Mucosa of rectum (tissue), 2 donors: ENCODE results near the gene ANKLE2.

ENCODE experiments used
- H3K27ac ChIP-seq, 2 donors: one replicate each; pipeline ENCODE4 v1.7.0; 2013; ENCODE audit warnings: inconsistent platforms in 2 of 2, low read depth in 2 of 2, low read length in 2 of 2
- H3K27me3 ChIP-seq, 2 donors: one replicate each; pipeline ENCODE4 v1.7.0; 2013; ENCODE audit warnings: low read length in 2 of 2; ENCODE audit not compliant: control insufficient read depth in 2 of 2, insufficient read depth in 2 of 2
- H3K36me3 ChIP-seq, 2 donors: one replicate each; pipeline ENCODE4 v1.7.0; 2013; ENCODE audit warnings: low read length in 2 of 2; ENCODE audit not compliant: control insufficient read depth in 2 of 2, insufficient read depth in 2 of 2
- H3K4me1 ChIP-seq, 2 donors: one replicate each; pipeline ENCODE4 v1.7.0; 2013; ENCODE audit warnings: low read length in 2 of 2, mild to moderate bottlenecking in 1 of 2; ENCODE audit not compliant: control insufficient read depth in 2 of 2, insufficient read depth in 2 of 2
- H3K4me3 ChIP-seq, 2 donors: one replicate each; pipeline ENCODE4 v1.7.0; 2013; ENCODE audit warnings: low read length in 2 of 2
- H3K9ac ChIP-seq, 2 donors: one replicate each; pipeline ENCODE4 v1.7.0; 2013; ENCODE audit warnings: low read length in 2 of 2, low read depth in 1 of 2, mild to moderate bottlenecking in 1 of 2
- H3K9me3 ChIP-seq, 2 donors: one replicate each; pipeline ENCODE4 v1.7.0; 2013; ENCODE audit warnings: low read length in 2 of 2; ENCODE audit not compliant: control insufficient read depth in 2 of 2
- donor health status: healthy.
- donor health status: Normal muscosa, but diverticular disease.

ANKLE2 gene

GRCh38 chr12:132748319-132748718 lies 13.3 kb downstream of the ANKLE2 start:
- H3K9me3 ChIP-seq, result no peaks in the 10 kb centered on the region
- peaks cover 62 to 77% of the 10 kb centered on the region in 2 donors for H3K36me3 ChIP-seq
- no peaks in the 10 kb centered on the region for H3K4me1 ChIP-seq
- H3K4me3 ChIP-seq, result no peak overlapping the region
- no peak overlapping the region for H3K27ac ChIP-seq
- H3K9ac ChIP-seq, result no peak overlapping the region
- no peaks in the 10 kb centered on the region for H3K27me3 ChIP-seq

GRCh38 chr12:132747896-132748295 lies 13.7 kb downstream of the ANKLE2 start:
- peaks cover 64 to 76% of the 10 kb centered on the region in 2 donors for H3K36me3 ChIP-seq
- H3K9ac ChIP-seq, result no peak overlapping the region
- no peaks in the 10 kb centered on the region for H3K27me3 ChIP-seq
- H3K4me3 ChIP-seq, result no peak overlapping the region
- H3K27ac ChIP-seq, result no peak overlapping the region
- H3K4me1 ChIP-seq, result no peaks in the 10 kb centered on the region
- no peaks in the 10 kb centered on the region for H3K9me3 ChIP-seq

GRCh38 chr12:132747395-132747794 lies 14.2 kb downstream of the ANKLE2 start:
- no peak overlapping the region for H3K27ac ChIP-seq
- no peaks in the 10 kb centered on the region for H3K4me1 ChIP-seq
- H3K27me3 ChIP-seq, result no peaks in the 10 kb centered on the region
- no peak overlapping the region for H3K9ac ChIP-seq
- no peak overlapping the region for H3K4me3 ChIP-seq
- peaks cover 68 to 76% of the 10 kb centered on the region in 2 donors for H3K36me3 ChIP-seq
- H3K9me3 ChIP-seq, result no peaks in the 10 kb centered on the region

DNA sequence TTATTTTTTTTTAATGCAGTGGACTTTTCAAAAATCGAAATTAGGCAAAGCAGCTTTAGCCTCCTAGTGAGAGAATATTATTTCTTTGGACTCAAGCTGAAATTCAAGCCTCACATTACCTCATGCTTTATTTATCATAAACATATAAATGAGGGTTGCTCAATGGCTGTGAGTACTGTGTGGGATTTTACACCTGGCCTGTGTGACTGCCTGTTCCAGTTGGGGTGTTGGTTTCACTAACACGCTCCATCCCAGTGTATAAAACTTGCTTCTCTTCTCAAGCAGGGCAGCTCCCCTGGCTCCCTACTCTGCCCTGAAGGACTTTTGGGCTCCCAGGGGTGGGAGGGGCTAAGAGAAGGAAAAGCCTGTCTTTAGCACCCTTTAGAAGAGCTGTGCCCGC lies 15.0 kb downstream of the ANKLE2 start:
- Histone ChIP-seq H3K36me3 (peaks cover 75 to 78% of the 10 kb centered on the region in 2 donors), H3K4me1 (no peaks in the 10 kb centered on the region)

GRCh38 chr12:132743831-132744230 lies 17.8 kb downstream of the ANKLE2 start:
- Histone ChIP-seq H3K9ac (no peak overlapping the region), H3K4me3 (no peak overlapping the region), H3K27ac (no peak overlapping the region), H3K36me3 (peaks cover 79 to 87% of the 10 kb centered on the region in 2 donors), H3K9me3 (no peaks in the 10 kb centered on the region), H3K4me1 (no peaks in the 10 kb centered on the region), H3K27me3 (no peaks in the 10 kb centered on the region)

More for the DNA sequence above, 15.0 kb downstream of the ANKLE2 start:
- no peaks in the 10 kb centered on the region for H3K9me3 ChIP-seq
- no peak overlapping the region for H3K4me3 ChIP-seq
- H3K27me3 ChIP-seq, result no peaks in the 10 kb centered on the region
- H3K9ac ChIP-seq, result no peak overlapping the region
- H3K27ac ChIP-seq, result no peak overlapping the region

GRCh38 chr12:132741620-132742019 lies 20.0 kb downstream of the ANKLE2 start:
- Histone ChIP-seq H3K36me3 (peaks cover 68 to 79% of the 10 kb centered on the region in 2 donors), H3K27me3 (no peaks in the 10 kb centered on the region), H3K4me1 (no peaks in the 10 kb centered on the region), H3K9me3 (no peaks in the 10 kb centered on the region), H3K4me3 (no peak overlapping the region), H3K27ac (no peak overlapping the region), H3K9ac (no peak overlapping the region)

- H3K27me3 ChIP-seq, result no peaks in the 10 kb centered on the region
- no peaks in the 10 kb centered on the region for H3K4me1 ChIP-seq
- H3K9me3 ChIP-seq, result no peaks in the 10 kb centered on the region
- H3K9ac ChIP-seq, result no peak overlapping the region
- peaks cover 69 to 78% of the 10 kb centered on the region in 2 donors for H3K36me3 ChIP-seq
- no peak overlapping the region for H3K27ac ChIP-seq
- H3K4me3 ChIP-seq, result no peak overlapping the region
Observed at GRCh38 chr12:132740652-132741051, 21.0 kb downstream of the ANKLE2 start.

GRCh38 chr12:132740313-132740646 lies 21.4 kb downstream of the ANKLE2 start:
- Histone ChIP-seq H3K4me1 (no peaks in the 10 kb centered on the region), H3K9me3 (no peaks in the 10 kb centered on the region), H3K27ac (no peak overlapping the region), H3K9ac (no peak overlapping the region), H3K4me3 (no peak overlapping the region), H3K36me3 (peaks cover 69 to 78% of the 10 kb centered on the region in 2 donors), H3K27me3 (no peaks in the 10 kb centered on the region)

DNA sequence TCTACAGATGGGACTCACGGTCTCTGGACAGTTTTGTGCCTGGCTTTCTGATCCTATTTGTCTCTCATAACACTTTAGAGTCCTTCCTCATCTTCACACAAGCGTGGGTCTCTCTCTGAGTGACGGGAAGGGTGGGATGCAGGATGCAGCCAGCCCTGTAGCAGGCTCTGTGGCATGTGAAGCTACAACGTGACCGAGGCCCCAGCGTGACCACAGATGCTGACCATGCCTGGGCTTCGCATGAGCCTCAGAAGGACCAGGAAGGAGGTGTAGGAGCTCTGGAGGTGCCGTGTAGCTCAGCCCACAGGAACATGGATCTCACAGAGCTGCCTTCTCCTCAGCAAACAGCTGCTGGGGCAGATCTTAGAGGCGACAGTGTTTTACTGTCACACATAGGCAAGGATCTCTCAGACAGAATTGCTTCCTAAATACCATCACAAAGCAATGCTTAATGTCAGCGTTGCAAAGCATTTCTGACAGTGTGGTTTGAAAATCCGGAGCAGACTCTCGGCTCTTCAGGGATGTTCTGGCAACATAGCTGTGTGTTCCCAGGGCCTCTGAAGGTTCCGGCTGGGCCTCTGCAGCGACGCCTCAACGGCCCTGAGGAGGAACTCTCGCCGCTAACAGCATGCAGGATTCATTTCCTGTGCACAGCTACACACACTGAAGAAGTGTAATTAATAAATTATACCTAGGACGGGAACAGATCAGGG lies 21.9 kb downstream of the ANKLE2 start:
- peaks cover 69 to 78% of the 10 kb centered on the region in 2 donors for H3K36me3 ChIP-seq
- no peak overlapping the region for H3K4me3 ChIP-seq
- H3K9me3 ChIP-seq, result no peaks in the 10 kb centered on the region
- H3K4me1 ChIP-seq, result no peaks in the 10 kb centered on the region
- H3K9ac ChIP-seq, result no peak overlapping the region
- no peak overlapping the region for H3K27ac ChIP-seq
- no peaks in the 10 kb centered on the region for H3K27me3 ChIP-seq

GRCh38 chr12:132736913-132737312 lies 24.7 kb downstream of the ANKLE2 start:
- H3K27ac ChIP-seq, result no peak overlapping the region
- no peaks in the 10 kb centered on the region for H3K27me3 ChIP-seq
- no peak overlapping the region for H3K4me3 ChIP-seq
- no peak overlapping the region for H3K9ac ChIP-seq
- H3K36me3 ChIP-seq, result peaks cover 77 to 86% of the 10 kb centered on the region in 2 donors
- no peaks in the 10 kb centered on the region for H3K9me3 ChIP-seq
- no peaks in the 10 kb centered on the region for H3K4me1 ChIP-seq
